Ishikawa (cell line): Measurements from ENCODE around the gene DSPP.

Experiments used
- CEBPB ChIP-seq: IDR thresholded peaks from 2 replicates; pipeline ENCODE4 v1.6.1; 2012
- CREB1 ChIP-seq: IDR thresholded peaks from 2 replicates; pipeline ENCODE4 v1.6.1; 2012; ENCODE audit warnings: low read depth
- EGR1 ChIP-seq: IDR thresholded peaks from 2 replicates; pipeline ENCODE4 v1.6.1; 2012
- EP300 ChIP-seq: IDR thresholded peaks from 2 replicates; pipeline ENCODE4 v1.6.1; 2012; ENCODE audit warnings: borderline replicate concordance
- FOXM1 ChIP-seq: IDR thresholded peaks from 2 replicates; pipeline ENCODE4 v1.6.1; 2012; ENCODE audit warnings: low read depth, borderline replicate concordance
- MAX ChIP-seq: IDR thresholded peaks from 2 replicates; pipeline ENCODE4 v1.6.1; 2012
- NFIC ChIP-seq: IDR thresholded peaks from 2 replicates; pipeline ENCODE4 v1.6.1; 2012
- RAD21 ChIP-seq: IDR thresholded peaks from 2 replicates; pipeline ENCODE4 v1.6.1; 2012; ENCODE audit warnings: low read depth
- REST ChIP-seq: IDR thresholded peaks from 2 replicates; pipeline ENCODE4 v1.6.1; 2012; ENCODE audit warnings: low read depth, mild to moderate bottlenecking
- TAF1 ChIP-seq: IDR thresholded peaks from 2 replicates; pipeline ENCODE4 v1.6.1; 2012; ENCODE audit warnings: low read depth, mild to moderate bottlenecking
- TCF12 ChIP-seq: IDR thresholded peaks from 2 replicates; pipeline ENCODE4 v1.6.1; 2012; ENCODE audit warnings: low read depth
- TEAD4 ChIP-seq: IDR thresholded peaks from 2 replicates; pipeline ENCODE4 v1.6.1; 2012
- USF1 ChIP-seq: IDR thresholded peaks from 2 replicates; pipeline ENCODE4 v1.6.1; 2012
- YY1 ChIP-seq: IDR thresholded peaks from 2 replicates; pipeline ENCODE4 v1.6.1; 2012; ENCODE audit warnings: low read depth
- ZBTB7A ChIP-seq: IDR thresholded peaks from 2 replicates; pipeline ENCODE4 v1.6.1; 2012; ENCODE audit warnings: low read depth

The DSPP gene

GRCh38 chr4:87567191-87567590 is 41.1 kb upstream of the DSPP start:
- TF ChIP-seq RAD21 (no peak), MAX (no peak), YY1 (no peak), TEAD4 (no peak)

DNA sequence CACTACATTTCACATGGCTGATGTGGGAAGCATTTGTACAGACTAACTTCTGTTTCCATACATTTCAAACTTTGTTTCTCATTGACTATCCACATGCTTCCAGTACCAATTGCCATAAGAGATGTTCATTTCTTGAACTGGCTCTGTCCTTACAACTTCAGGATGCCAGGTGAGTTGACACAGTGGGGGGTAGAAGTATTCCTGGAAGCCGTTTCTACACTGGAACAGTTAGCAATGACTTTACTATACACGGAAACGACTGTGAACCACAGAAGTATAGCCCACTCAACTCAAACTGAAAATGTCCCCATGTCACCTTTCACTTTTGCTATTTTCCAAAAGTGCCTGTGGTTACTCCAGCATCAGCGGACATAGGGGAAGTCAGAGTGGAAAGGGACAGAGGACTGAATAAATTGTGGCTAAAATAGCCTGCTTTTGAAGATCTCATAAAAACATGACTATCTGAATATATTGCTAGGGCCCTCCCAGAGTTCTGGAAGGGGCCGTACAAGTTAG is 38.0 kb upstream of the DSPP start:
- TF ChIP-seq YY1 (no peak), TEAD4 (no peak), RAD21 (no peak), NFIC (no peak), EGR1 (no peak)

DNA sequence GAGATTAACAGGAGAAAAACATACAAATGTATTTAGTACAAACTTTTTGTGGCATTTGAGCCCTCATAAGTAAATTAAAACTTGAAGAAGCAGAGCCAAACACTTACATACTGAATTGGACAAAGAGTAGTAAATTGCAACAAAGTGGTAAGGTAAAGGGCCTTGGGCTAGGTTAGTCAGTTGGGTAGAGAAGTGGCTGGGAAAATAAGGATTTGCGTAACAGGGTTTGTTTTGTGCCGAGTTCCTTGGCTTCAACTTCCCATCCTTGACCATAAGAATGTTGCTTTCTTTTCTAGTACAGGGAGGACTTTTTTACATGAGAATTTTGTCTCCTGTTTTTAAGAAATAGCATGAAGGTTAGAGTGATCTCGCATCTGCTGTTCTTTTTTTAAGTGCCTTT is 33.3 kb upstream of the DSPP start:
- TF ChIP-seq CREB1 (no peak), TEAD4 (no peak), TAF1 (no peak), MAX (no peak), YY1 (no peak), RAD21 (no peak), ZBTB7A (no peak), FOXM1 (no peak), EGR1 (no peak), USF1 (no peak), REST (no peak)

- TF ChIP-seq EP300: no peak
- TF ChIP-seq EGR1: no peak
- no peak for TF ChIP-seq CREB1
- TF ChIP-seq TAF1: no peak
- TF ChIP-seq MAX: no peak
- TF ChIP-seq RAD21: no peak
- TF ChIP-seq USF1: no peak
- no peak for TF ChIP-seq CEBPB
- TF ChIP-seq TCF12: no peak
- no peak for TF ChIP-seq TEAD4
- TF ChIP-seq ZBTB7A: no peak
- TF ChIP-seq YY1: no peak
- TF ChIP-seq FOXM1: no peak
- TF ChIP-seq REST: no peak
- TF ChIP-seq NFIC: no peak
Measured at GRCh38 chr4:87575408-87575807, 32.9 kb upstream of the DSPP start.

DNA sequence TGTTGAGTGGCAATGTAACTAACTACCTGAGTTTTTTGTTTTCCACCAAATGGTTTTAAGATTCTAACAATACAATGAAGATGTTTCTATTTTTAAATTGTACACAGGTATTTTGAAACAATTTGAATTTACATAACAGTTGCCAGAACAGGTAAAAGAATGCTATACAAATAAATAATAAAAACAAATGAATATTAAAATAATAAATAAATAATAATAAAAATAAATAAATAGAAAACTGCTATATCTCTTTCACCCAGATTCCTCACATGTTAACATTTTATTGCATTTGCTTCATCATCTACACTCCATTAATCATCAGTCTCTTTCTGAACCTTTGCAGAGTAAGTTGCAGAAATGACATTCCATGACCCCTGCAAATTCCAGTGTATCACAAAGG is 32.3 kb upstream of the DSPP start:
- TF ChIP-seq TEAD4 (no peak), NFIC (no peak), YY1 (no peak), EP300 (no peak), USF1 (no peak), REST (no peak), ZBTB7A (no peak), TAF1 (no peak), MAX (no peak)
